Measurements from ENCODE around the gene KIF6.
A peak's percentile ranks its signal among the peaks of the same experiment; 100 is the strongest.

The KIF6 gene

DNA sequence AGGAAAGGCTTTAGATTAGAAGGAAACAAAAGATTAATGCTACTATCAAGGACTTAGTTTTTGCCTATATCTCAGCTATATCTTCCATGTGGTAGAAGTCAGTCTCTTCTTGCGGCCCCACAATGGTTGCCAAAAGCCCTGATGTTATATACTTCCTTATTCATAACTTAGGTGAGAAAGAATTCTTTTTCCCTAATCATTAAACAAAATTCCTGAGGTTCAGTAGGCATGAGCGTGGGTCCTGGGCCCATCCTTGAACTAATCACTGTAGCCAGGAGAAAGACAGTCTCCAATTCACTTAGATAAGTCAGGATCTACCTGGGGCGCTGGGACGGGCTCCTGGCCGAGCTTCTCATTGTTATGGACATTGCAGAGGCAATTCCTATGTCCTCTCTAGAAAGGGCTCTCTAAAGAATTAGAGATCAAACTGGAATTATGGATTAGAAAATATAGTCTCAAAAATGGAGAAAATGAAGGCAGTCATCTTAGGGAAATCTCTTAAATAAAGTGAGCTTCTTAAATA, 134.3 kb downstream of the KIF6 start:
- no peak for DNase-seq

DNA sequence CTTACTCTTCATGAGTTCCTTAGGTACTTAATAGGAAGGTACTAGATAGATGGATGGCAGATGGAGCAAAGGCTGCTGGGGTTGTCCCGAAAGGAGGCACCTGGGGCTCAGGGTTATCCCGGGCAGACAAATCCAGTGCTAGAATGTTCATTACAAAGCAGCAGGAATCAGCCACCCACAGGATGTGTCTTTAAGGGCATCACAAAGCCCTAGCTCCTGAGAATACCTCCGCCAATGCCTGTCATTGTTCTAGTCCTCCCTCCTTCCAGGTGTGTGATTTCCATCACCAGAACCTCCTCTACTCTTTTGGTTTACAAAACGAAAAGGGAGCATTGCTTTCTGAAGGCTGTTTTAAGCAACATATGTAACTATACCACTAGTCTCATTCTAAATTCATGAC, 138.1 kb downstream of the KIF6 start:
- no peak for DNase-seq

DNA sequence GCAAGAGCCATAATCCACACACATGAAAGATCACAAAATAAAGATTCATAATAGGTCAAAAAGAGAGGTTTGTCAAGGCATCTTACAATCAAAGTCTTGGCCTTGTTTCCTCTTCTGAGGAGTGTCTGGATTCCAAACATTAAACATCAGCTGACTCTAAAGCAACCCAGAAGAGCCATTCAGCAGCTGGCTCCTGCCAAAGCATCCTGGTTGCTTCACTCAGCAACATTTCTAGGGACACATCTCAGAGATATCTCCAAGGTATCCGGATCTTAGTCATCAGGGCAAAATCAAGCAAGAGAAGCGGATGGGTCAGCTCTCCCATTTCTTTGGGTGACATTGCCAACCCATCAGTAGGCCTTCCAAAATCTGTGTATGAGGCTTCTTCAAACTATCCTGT, 139.6 kb downstream of the KIF6 start:
- no peak for DNase-seq

DNA sequence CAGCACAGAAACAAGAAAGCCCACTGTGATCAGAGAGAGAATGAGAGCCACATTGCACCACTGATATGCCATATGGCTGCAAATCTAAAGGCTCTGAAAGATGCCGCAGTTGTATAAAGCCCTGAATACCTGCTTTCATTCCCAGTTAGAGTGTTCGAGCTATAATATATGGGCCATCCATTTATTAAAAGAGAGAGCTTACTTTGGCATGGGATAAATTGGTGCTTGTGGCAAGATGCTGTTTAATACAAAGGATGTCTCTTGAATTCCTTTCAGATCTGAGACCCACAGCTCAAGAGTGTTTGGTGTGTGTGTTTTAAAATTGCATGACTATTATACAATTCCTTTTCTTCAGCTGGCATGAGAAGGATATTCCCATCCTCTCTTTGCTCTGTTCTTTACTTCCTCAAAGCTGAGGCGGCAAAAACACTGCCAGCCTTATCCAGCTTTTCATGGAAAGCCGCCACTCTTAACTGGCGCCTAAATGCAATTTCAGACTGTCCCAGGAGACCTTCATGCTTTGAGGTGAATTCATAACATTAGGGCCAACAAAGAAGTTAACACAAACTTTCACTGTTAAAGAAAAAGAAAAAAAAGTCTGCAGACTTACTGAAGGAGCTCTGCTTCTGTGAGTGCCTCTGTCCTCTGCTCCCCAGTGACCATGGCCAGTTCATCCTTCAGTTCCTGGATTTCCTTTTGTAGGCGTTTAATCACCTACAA, 147.6 kb downstream of the KIF6 start:
- no peak for DNase-seq

DNA sequence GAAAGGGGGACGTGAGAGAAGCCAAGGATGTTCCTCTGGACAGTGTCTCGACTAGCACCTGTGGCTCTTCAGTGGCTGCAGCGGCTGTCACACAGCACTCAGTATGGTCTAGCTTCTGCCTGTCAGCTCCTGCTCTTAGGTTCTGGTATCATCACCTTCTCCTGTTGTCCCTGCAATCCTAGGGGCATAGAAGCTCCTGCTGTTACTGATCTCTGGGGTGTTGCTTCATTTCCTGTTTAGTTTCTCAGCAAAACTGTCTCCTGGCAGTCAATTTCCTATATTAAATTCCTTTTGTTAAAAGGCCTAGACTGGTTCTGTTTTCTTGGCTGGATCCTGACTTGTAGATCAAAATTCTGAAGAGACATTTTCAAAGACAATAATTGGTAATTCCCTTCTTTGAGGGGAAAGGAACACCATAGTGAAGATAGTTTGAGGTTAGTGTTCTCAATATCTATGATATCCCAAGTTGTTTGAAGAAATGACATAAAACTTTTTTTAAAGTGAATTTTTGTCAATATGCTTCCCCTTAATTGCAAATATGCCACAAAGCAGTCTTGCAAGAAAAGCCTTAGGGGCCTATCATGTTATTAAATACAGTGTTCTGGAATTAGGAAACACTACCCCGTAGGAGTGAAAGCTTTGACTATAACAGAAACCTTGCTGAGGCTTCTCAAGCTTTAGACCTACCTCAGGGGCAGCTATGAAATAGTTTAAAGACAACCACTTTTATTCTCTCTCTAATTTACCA, 148.5 kb downstream of the KIF6 start:
- DNase-seq = no peak

DNA sequence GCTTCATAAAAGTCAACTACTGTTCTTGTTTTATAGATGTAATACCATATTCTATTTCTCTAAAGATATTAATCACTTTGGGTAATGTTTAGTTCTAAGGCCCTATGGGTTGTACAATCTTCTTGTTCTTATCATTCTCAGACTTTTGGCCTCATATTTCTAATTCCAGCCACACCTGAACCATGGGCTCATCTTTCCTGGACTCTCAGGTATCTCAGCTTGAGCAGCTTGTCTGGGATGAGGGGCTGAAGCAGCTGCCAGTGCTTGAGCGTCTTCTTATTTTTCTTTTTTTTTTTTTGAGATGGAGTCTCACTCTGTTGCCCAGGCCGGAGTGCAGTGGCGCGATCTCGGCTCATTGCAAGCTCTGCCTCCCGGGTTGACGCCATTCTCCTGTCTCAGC, 150.2 kb downstream of the KIF6 start:
- DNase-seq = no peak

DNA sequence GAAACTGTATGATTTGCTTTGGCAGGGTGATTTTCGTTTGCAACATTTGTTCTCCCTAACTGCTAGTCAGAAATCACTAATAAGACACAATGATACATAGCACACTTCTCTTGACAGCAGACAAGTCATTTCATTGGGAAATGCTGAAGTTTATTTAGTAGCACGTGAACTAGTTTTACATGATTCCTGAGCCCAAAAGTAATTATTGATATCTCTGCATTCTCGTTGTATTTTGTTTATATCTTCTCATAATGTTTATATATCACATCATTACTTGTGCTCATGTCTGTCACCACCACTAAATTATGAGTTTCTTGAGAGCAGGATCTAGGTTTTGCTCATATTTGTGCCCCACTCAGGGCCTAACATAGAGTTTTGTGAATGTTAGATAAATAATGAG, 151.7 kb downstream of the KIF6 start:
- no peak for DNase-seq

DNA sequence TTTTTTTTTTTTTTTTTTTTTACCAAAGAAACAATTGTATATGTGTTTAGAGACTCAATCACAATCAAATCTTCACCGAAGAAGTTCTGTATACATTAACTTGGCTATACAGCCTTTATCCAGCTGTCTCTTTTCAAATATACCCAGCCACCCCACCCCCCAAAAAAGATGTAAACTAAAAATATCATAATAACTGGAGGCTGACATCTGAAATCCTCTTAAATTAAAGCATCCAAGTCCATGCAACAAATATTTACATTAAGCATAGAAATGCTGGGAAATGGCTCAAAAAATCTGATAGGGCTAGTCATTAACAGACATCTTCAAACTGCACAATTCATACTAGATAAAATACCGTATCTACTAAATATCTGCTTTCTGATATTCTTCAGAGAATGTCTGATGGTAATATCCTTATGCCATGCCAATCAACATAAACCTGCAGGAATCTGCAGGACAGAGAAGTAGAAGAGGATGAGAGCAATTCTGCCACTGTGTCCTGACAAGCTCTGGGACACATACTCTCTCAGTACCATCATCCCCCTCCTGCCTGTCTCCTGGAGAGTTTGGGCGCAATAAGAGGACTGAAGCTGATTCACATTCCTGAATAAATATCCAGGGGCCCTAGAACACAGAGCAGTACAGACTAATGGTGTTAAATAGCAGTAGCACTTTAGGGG, 152.4 kb downstream of the KIF6 start:
- DNase-seq = peak; percentile 50

DNA sequence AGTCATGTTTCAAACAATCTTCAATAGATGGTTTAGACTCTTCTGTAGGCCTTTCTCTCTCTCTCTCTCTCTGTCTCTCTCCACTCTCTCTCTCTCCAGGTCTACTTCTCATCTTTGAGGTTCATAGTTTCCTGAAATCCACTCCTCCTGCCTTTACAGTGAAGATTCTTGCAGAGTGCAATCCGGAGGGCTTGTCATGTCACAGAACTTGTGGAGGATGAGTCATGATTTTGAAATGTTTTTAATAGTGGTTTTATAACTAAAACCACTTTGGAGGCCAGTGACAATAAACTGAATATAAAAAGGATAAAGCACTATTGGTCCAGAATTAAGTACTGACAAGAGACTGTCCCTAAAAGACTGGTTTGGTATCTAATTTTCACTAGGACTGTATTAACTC, 156.3 kb downstream of the KIF6 start:
- DNase-seq = peak; percentile 90

DNA sequence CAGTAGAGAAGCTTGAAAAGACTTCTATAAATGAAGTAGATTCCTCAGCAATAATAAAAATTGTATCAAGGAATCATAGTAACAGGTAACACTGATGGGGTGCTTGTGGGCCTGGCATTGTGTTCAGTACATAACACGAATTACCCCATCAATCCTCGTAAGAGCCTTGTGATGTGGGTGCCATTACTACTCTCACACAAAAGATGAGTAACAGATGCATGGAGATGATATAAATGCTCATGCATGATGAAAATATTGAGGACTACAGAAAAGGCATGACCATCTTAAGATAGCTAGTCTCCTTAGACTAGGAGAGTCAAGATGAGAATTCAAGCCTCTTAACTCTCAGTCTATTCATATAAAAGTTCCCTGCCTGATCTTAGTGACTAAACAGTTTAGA, 158.1 kb downstream of the KIF6 start:
- no peak for DNase-seq

DNA sequence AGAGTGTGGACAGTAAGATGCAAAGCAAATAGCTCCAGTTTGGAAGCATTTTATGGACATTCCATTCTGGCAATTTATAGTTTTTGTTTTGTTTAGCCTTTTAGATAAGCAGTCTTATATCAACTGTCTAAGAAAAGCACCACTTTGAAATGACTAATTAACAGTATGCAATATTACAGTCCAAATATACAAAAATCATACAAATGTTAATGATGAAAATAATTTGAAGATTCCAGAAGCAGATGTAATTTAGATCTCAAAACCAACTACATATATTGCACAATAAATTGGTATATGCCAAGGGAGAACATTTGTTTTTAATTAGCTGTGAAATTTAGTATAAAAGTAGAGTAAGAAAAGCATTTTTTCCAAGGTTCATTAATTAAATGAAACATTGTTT, 158.8 kb downstream of the KIF6 start:
- DNase-seq = no peak

DNA sequence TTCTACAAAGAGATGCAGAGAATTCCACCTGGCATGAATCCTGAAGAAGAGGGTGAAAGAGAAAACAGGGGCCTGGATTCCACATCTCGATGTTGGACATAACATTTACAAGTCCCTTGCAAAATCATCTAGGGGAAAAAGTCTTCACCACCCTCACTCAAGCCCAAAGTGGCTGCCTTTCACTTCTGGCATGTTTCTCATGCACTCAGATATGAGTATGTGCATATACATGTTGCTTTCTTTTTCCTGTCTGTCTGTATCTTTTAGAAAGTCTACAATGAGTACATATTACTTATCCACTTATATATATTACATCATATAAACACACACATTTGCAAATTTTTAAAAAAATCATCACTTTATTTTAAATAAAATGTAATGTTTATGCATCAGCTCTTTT, 159.3 kb downstream of the KIF6 start:
- no peak for DNase-seq

DNA sequence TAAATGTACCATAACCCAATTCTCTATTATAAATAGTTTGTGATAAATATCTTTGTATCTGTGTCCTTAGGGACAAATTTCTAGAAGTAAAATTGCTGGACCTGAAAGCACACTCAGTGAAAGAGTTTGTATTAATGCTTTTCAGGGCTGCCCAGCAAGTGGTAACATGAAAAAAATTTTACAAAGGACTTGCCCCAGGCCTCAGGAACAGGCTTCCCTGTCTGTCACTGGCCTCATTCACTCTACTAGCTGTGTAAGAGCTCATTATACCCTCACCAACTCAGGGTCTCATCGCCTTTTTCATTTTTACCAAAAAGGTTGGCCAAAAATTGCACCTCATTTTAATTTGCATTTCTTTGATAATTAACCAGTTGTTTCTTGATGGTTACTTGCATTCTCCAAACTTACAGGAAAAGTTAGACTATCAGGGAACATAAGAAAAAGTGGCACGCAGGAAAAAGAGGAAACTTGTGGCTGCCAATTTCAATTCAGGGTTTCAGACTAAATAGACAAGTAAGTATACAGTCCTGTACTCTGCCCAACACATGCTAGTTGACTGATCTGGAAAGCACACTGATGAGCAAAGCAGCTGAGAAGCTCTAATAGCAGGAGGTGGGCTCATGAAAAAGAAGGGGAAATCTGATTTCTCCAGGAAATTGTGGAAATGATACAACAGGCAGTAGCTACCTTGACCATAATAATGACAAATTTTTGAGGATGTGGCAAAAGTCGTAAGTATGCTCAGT, 161.5 kb downstream of the KIF6 start:
- DNase-seq = no peak

DNA sequence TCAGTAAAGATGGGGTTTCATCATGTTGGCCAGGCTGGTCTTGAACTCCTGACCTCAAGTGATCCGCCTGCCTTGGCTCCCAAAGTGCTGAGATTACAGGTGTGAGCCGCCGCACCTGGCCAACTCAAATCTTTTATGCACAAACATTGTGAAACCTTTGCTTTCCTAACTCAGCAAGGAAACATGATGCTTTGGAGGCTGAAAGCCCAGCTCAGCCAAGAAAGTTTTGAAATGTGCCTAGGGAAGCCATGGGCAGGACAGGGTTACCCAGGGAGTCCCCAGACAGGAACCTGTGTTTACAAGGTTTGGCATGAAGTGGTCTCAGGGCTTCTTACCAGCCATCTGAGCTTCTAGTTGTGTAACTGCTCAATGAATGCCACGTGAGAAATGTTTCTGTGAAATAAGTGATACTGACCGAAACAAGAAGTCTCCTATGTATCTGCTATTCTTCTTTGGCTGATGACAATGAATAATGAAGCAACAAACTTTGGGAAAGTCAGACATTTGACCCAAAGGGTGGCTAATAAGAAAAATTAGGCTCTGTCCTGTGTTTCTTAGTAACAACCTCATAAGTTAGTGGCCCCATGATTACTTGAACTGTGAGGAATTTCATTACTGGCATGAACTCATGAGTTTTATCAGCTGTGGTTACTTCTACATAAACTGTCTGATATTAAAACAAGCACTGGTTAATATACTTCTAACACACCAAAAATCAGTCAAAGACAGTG, 163.5 kb downstream of the KIF6 start:
- no peak for DNase-seq

DNA sequence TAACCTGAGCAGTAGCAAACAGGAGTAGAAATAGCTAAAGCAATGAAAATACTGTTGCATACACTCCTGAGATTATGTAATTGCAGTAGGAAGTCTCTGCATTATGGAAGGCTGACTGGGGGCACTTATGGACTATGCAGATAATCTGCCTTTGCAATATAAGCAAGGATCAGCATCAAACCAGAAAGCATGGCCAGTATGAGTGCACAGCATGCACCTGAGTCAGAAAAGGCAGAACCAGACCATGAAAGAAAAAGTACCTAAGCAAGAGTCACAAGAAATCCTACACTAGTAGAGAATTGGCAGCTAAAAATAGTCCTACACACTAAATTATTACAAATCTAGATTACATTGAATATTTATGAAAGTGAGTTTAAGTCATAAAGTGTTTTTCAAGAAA, 164.3 kb downstream of the KIF6 start:
- no peak for DNase-seq

DNA sequence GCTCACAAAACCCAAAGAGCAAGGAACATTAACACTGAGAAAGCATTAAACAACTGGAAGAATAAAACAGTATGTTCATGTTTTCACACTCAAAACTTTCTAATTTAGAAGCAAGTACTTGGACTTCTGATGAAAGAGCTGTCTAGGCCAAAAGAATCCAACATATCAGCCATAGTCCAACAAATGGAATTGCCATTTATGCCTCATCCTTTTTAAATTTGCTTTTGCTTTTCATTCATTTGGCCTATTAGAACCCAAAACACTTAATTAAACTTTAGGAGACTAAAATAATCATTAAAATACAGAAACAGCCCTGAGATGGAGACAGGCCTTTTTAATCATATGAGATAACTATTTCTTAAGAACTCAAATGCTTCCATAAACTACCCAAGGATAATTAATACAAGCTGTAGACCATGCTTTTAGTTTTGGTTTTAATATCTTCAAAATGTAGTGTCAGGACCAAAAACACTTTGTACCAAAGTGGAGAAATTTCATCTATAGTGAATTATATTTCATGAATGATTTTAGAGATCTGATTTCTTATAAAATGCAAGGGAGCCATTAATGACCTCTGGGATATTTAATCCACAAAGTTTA, 166.5 kb downstream of the KIF6 start:
- DNase-seq = no peak

DNA sequence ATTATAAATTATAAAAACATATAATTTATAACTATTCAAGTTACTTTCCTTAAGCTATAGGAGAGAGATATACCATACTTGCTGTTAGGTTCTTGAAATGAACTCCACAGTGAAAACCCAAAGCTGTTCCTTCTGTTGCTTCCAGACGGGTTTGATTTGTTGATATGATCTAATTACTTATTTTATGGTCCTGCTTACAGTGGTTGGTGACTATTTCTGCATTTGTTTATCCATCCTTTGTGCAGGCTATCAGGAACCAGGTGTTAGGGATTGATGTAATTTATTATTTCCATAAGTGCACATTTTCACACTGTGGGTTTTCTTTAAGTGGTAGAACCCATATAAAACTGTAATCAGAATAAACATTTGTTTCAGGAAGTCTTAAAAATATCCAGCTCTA, 167.1 kb downstream of the KIF6 start:
- DNase-seq = no peak

DNA sequence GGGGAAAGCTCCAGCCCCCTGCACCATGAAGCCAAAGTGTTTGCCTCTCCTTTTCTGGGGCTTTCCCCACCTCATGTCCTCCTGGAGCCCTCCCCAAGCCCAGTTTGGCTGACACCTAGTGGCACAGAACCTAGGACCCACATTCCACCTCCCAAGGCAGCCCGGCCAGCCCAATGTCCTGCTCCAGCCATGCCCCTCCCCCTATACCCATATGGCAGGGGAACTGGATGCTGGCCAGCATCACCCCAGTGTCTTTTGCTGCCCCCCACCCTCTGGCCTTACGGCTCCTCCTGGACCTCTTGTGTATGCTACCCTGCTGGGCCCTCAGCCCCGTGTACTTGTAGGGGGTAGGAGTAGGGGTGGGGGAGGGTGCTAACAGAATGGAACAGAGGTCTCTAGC, 170.1 kb downstream of the KIF6 start:
- no peak for DNase-seq

DNA sequence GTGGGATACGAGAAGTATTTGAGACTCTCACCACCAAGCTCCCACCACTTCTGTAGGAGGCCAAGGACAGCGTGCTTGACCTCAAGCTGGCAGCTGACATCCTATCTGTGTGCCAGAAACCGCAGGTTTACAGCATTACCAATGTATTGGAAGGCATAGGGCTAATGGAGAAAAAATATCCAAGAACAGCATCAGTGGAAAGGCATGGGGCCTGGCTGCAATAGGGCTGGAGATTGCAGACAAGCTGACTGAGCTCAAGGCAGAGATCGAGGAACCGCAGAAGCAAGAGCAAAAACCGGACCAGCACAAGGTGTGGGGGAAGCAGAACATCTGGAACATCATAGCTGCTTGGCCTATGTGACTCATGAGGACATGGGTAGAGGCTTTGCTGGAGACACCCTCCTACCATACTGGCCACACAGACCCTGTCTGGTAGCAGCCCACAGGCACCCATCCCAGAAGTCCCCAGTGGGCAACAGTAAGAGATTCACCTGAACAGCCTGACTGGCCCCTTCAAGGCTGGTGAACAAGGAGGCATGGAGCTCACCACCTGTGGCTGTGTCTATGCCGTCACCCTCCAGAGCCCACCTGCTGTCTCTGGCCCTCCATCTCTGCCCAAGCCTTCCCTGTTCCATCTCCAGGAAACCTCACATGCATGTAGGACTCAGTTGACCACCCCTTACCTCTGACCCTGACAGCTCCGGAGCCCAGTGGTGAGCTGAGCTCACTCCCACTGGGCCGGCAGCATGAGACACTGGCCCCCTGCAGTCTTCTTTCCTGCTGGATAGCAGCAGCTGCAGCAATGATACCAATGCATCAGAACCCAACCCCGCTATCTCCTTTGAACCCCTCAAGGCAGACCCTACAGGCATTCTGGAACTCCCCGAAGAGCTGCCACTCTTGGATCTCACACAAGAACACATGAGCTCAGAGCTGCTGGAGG, 171.1 kb downstream of the KIF6 start:
- peak; percentile 89 for DNase-seq

DNA sequence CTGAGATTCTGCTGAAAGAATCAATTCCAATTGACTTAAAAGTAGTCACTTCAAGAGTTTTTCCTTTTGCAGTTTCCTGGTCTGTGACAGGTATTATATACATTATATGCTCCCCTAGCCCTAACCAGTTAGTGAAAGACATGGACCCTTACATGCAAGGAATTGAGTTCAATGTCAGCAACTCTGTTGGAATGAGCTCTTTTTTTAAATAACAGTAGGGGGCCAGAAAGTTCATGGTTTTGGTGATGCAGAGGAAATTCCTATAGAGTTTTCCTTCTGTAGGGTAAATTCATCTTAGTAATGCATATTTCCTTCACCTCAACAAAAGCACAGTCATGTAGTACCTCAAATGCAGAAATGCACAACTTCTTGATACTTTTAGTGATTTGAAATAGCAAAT, 172.2 kb downstream of the KIF6 start:
- peak; percentile 84 for DNase-seq

DNA sequence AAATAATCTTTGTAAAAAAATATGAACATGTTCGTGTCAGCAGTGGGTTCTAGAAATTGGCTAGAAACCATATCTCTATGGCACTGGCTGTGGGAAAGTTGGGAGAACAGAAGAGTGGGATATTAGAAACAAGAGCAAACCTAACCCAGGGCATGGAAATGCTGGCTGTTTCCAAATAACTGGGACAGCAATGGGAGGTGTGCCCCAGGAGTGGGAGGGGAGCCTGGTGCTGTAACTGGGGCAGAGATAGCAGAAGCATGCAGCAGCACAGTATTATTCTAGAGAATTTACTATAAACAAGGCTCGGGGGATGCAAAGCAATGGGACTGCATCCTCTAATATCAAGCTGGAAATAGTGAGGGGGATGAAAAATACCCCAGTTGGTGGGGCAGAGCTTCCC, 175.0 kb downstream of the KIF6 start:
- DNase-seq = no peak
